Measurements from ENCODE around the gene UNKL. TPM values are rescaled to one million over a fixed set of nuclear protein-coding genes. Genes with fewer than 3 reads are reported as not detected.

UNKL gene
- total RNA-seq, 2 donors from 2014 or later = 46.4 to 48.3 TPM

DNA sequence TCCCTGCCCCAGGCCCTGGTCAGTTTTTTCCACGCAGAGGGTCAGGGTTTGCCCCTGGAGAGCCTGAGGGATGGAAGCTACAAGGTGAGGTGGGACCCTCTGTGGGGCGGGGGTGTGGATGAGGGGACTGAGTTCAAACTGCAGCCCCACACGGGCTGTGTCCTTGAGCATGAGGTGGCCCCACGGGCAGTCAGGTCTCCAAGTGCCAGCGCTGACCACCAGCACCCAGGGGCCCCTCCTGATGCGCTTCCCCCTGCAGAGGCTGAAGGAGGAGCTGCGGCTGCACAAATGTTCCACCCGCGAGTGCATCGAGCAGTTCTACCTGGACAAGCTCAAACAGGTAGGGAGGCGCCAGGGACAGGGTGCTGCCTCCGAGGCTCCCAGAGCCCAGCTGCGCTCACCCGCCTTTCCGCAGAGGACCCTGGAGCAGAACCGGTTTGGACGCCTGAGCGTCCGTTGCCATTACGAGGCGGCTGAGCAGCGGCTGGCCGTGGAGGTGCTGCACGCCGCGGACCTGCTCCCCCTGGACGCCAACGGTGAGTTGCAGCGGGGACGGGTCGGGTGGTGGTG lies 67.1 kb downstream of the UNKL start:
- 90% methylated on average over 29 to 31 of the region's 31 CpGs for WGBS, 2 experiments (ENCODE audit: insufficient coverage in 1 of 2, insufficient read length in 1 of 2)
- no peaks in the 10 kb centered on the region for H3K27me3 Mint-ChIP-seq (ENCODE audit: insufficient read depth)
- H3K27ac ChIP-seq (ENCODE audit: low read depth, low read length) = no peak overlapping the region
- peaks cover under 1% of the 10 kb centered on the region for H3K4me1 Mint-ChIP-seq
- H3K4me3 ChIP-seq (ENCODE audit: low read length) = no peak overlapping the region
- TF ChIP-seq, protein P1, sequence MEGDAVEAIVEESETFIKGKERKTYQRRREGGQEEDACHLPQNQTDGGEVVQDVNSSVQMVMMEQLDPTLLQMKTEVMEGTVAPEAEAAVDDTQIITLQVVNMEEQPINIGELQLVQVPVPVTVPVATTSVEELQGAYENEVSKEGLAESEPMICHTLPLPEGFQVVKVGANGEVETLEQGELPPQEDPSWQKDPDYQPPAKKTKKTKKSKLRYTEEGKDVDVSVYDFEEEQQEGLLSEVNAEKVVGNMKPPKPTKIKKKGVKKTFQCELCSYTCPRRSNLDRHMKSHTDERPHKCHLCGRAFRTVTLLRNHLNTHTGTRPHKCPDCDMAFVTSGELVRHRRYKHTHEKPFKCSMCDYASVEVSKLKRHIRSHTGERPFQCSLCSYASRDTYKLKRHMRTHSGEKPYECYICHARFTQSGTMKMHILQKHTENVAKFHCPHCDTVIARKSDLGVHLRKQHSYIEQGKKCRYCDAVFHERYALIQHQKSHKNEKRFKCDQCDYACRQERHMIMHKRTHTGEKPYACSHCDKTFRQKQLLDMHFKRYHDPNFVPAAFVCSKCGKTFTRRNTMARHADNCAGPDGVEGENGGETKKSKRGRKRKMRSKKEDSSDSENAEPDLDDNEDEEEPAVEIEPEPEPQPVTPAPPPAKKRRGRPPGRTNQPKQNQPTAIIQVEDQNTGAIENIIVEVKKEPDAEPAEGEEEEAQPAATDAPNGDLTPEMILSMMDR (conservative IDR thresholded peaks at IDR 0.05) = no peak
- H3K27ac Mint-ChIP-seq = no peak overlapping the region
- H3K36me3 ChIP-seq (ENCODE audit: control insufficient read depth, insufficient read depth, low read length) = peaks cover 17% of the 10 kb centered on the region
- no peak overlapping the region for H3K9ac ChIP-seq (ENCODE audit: extremely low read depth, low read length, poor library complexity, severe bottlenecking)
- DNase-seq = no peak
- peaks cover 10% of the 10 kb centered on the region for H3K36me3 Mint-ChIP-seq (ENCODE audit: low read depth)
- no peak overlapping the region for H3K4me3 Mint-ChIP-seq
- no peaks in the 10 kb centered on the region for H3K4me1 ChIP-seq (ENCODE audit: control insufficient read depth, insufficient read depth, low read length)
- peaks cover 14% of the 10 kb centered on the region for H3K27me3 ChIP-seq (ENCODE audit: control insufficient read depth, insufficient read depth, low read length, poor library complexity, severe bottlenecking)
- no peaks in the 10 kb centered on the region for H3K9me3 ChIP-seq (ENCODE audit: control insufficient read depth, low read length)
- no peaks in the 10 kb centered on the region for H3K9me3 Mint-ChIP-seq

DNA sequence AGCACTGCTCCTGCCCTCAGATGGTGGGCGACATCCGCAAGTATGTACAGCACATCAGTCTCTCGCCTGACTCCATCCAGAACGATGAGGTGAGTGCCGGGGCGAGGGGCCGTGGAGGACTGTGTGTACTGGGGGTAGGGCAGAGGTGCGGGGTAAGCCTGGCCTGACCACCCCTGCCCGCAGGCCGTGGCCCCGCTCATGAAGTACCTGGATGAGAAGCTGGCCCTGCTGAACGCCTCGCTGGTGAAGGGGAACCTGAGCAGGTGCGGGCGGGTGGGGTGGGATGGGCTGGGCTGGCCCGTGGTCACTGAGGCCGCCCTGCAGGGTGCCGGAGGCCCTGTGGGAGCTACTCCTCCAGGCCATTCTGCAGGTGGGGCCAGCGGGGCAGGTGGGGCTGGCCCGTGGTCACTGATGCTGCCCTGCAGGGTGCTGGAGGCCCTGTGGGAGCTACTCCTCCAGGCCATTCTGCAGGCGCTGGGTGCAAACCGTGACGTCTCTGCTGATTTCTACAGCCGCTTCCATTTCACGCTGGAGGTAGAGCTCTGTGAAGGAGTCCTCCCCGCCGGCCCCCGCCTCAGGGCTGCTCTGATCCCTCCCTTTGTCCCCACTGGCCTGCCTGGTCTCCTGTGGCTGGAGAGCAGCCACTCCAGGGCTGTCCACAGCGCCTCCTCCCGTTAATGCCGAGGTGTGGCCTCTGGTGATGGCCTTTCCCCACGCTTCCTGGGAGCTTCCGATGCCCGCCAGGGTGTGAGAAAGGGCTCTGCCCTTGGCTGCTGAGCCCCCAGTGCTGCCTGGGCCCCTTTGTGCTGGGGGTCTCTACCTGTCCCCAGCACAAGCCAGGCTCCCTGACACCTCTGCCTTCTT lies 67.8 kb downstream of the UNKL start:
- H3K4me3 Mint-ChIP-seq = no peak overlapping the region

GRCh38 chr16:1345651-1346421 lies 68.7 kb downstream of the UNKL start:
- Mint-ChIP-seq H3K9me3 (no peaks in the 10 kb centered on the region), H3K36me3 (ENCODE audit: low read depth) (peaks cover 10% of the 10 kb centered on the region), H3K27ac (no peak overlapping the region), H3K27me3 (ENCODE audit: insufficient read depth) (no peaks in the 10 kb centered on the region), H3K4me3 (no peak overlapping the region), H3K4me1 (no peaks in the 10 kb centered on the region)
- H3K27ac ChIP-seq (ENCODE audit: low read depth, low read length) = no peak overlapping the region
- H3K4me1 ChIP-seq (ENCODE audit: control insufficient read depth, insufficient read depth, low read length) = no peaks in the 10 kb centered on the region
- no peak for DNase-seq
- TF ChIP-seq, protein P1 (conservative IDR thresholded peaks at IDR 0.05) = no peak
- WGBS, 2 experiments (ENCODE audit: insufficient coverage in 1 of 2, insufficient read length in 1 of 2) = 87 to 90% methylated on average over 23 to 29 of the region's 31 CpGs
- peaks cover 22% of the 10 kb centered on the region for H3K27me3 ChIP-seq (ENCODE audit: control insufficient read depth, insufficient read depth, low read length, poor library complexity, severe bottlenecking)
- no peaks in the 10 kb centered on the region for H3K9me3 ChIP-seq (ENCODE audit: control insufficient read depth, low read length)
- H3K4me3 ChIP-seq (ENCODE audit: low read length) = no peak overlapping the region
- H3K36me3 ChIP-seq (ENCODE audit: control insufficient read depth, insufficient read depth, low read length) = peaks cover 17% of the 10 kb centered on the region
- H3K9ac ChIP-seq (ENCODE audit: extremely low read depth, low read length, poor library complexity, severe bottlenecking) = no peak overlapping the region

More for the DNA sequence above, 67.8 kb downstream of the UNKL start:
- H3K4me1 ChIP-seq (ENCODE audit: control insufficient read depth, insufficient read depth, low read length) = no peaks in the 10 kb centered on the region
- H3K27me3 ChIP-seq (ENCODE audit: control insufficient read depth, insufficient read depth, low read length, poor library complexity, severe bottlenecking) = peaks cover 21% of the 10 kb centered on the region
- TF ChIP-seq, protein P1 (conservative IDR thresholded peaks at IDR 0.05) = no peak
- H3K9me3 ChIP-seq (ENCODE audit: control insufficient read depth, low read length) = no peaks in the 10 kb centered on the region
- Mint-ChIP-seq H3K27ac (no peak overlapping the region), H3K9me3 (no peaks in the 10 kb centered on the region), H3K36me3 (ENCODE audit: low read depth) (peaks cover 10% of the 10 kb centered on the region), H3K4me1 (no peaks in the 10 kb centered on the region), H3K27me3 (ENCODE audit: insufficient read depth) (no peaks in the 10 kb centered on the region)
- no peak for DNase-seq
- peaks cover 17% of the 10 kb centered on the region for H3K36me3 ChIP-seq (ENCODE audit: control insufficient read depth, insufficient read depth, low read length)
- H3K27ac ChIP-seq (ENCODE audit: low read depth, low read length) = no peak overlapping the region
- no peak overlapping the region for H3K4me3 ChIP-seq (ENCODE audit: low read length)
- no peak overlapping the region for H3K9ac ChIP-seq (ENCODE audit: extremely low read depth, low read length, poor library complexity, severe bottlenecking)
- WGBS, 2 experiments (ENCODE audit: insufficient coverage in 1 of 2, insufficient read length in 1 of 2) = 80 to 88% methylated on average over 17 to 34 of the region's 34 CpGs

All from endodermal cell (in vitro differentiated cells).